Measurements from ENCODE around the gene HMGCL. TPM values are rescaled to one million over a fixed set of nuclear protein-coding genes. Genes with fewer than 3 reads are reported as not detected.
"Not testable (repeated sequence)": the region's sequence is repeated elsewhere in the genome, so short reads cannot be mapped to it uniquely, and the experiment has no call there.

HMGCL gene
- total RNA-seq, 1 donor from 2014 or later, result 30.7 TPM

- ChIA-PET CTCF (interaction anchor here (1.0 kb wide), 1 partner anchor 122 kb away, joined by 3 read pairs; no protein-coding TSS in a partner anchor), POLR2A (interaction anchor here (0.7 kb wide), 2 partner anchors 36 to 83 kb away, joined by 3 to 8 read pairs; no protein-coding TSS in a partner anchor)
- H3K4me3 Mint-ChIP-seq, result peak overlapping the region; percentile 16
Measured at GRCh38 chr1:23827717-23828116, 2.5 kb upstream of the HMGCL start.

GRCh38 chr1:23826590-23826989, 1.4 kb upstream of the HMGCL start:
- intact Hi-C loops (cut with micrococcal nuclease); CTCF ChIA-PET; DNase-seq; H3K9me3 Mint-ChIP-seq; ATAC-seq (ENCODE audit: low read depth); H3K27me3 Mint-ChIP-seq; H3K36me3 Mint-ChIP-seq (ENCODE audit: low read depth); H3K27ac Mint-ChIP-seq: not testable (repeated sequence)
- POLR2A ChIA-PET, result interaction anchor here (0.6 to 3.8 kb wide), 3 partner anchors 26 to 155 kb away, joined by 3 to 43 read pairs (median 27); partner anchors contain the start of gene GALE
- H3K4me1 Mint-ChIP-seq, result peaks cover 20% of the 10 kb centered on the region
- H3K4me3 Mint-ChIP-seq, result peak overlapping the region; percentile 96

More at GRCh38 chr1:23827717-23828116, 2.5 kb upstream of the HMGCL start:
- peaks cover 20% of the 10 kb centered on the region for H3K4me1 Mint-ChIP-seq
- DNase-seq, result no peak
- ATAC-seq (ENCODE audit: low read depth), result no peak
- H3K9me3 Mint-ChIP-seq, result no peaks in the 10 kb centered on the region
- peaks cover 5% of the 10 kb centered on the region for H3K36me3 Mint-ChIP-seq (ENCODE audit: low read depth)
- H3K27me3 Mint-ChIP-seq, result no peaks in the 10 kb centered on the region
- H3K27ac Mint-ChIP-seq, result no peak overlapping the region
- TF ChIP-seq CTCF (IDR thresholded peaks at IDR 0.05), result no peak
- intact Hi-C loops (cut with micrococcal nuclease), result no loop called here

DNA sequence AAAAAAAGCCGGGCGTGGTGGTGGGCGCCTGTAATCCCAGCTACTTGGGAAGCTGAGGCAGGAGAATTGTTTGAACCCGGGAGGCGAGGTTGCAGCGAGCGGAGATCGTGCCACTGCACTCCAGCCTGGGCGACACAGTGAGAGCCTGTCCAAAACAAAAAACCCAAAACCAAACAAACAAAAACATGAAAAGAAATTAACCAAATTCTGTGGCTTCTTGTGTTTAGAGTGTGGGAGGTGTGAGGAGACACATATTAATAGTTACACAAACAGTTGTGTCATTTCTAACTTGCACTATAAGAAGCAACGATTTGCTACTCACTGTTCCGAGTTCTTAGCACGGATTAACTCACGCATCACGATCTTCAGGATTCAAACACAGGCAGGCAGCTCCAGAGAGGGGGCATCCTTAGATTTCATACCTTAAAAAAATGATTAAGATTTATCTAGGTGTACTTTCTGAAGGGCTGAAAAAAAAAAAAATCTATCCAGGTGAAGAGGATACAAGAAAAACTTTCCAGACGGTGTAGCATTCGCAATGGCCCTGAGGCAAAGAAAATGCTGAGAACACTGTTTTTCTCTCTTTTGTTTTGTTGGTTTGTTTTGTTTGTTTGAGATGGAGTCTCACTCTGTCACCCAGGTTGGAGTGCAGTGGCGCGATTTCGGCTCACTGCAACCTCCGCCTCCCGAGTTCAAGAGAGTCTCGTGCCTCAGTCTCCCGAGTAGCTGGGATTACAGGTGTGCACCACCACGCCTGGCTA, 713 bp upstream of the HMGCL start:
- H3K27ac Mint-ChIP-seq, result peak overlapping the region; percentile 95
- CTCF ChIA-PET, result interaction anchor here (0.6 to 4.9 kb wide), 3 partner anchors 15 to 91 kb away, joined by 3 to 36 read pairs (median 6); no protein-coding TSS in a partner anchor
- H3K27me3 Mint-ChIP-seq, result no peaks in the 10 kb centered on the region
- H3K4me1 Mint-ChIP-seq, result peaks cover 20% of the 10 kb centered on the region
- POLR2A ChIA-PET, result interaction anchor here (0.6 to 3.8 kb wide), 30 partner anchors 9 to 1513 kb away, joined by 3 to 44 read pairs (median 5); partner anchors contain the start of genes CNR2, GALE, PITHD1 and PNRC2
- H3K36me3 Mint-ChIP-seq (ENCODE audit: low read depth), result peaks cover 5% of the 10 kb centered on the region
- intact Hi-C loops (cut with micrococcal nuclease), result loop anchor here (1.0 kb wide), 5 partner anchors 12 to 90 kb away; partner anchors contain the start of genes FUCA1 and GALE
- no peak for DNase-seq
- no peaks in the 10 kb centered on the region for H3K9me3 Mint-ChIP-seq
- H3K4me3 Mint-ChIP-seq, result peak overlapping the region; percentile 96
- peak; percentile 27 for ATAC-seq (ENCODE audit: low read depth)
- no peak for TF ChIP-seq CTCF (IDR thresholded peaks at IDR 0.05)

- Mint-ChIP-seq H3K4me1 (peaks cover 20% of the 10 kb centered on the region), H3K4me3 (peak overlapping the region; percentile 96), H3K27me3 (no peaks in the 10 kb centered on the region), H3K9me3 (no peaks in the 10 kb centered on the region), H3K27ac (peak overlapping the region; percentile 95), H3K36me3 (ENCODE audit: low read depth) (peaks cover 9% of the 10 kb centered on the region)
- DNase-seq (no peak), ATAC-seq (ENCODE audit: low read depth) (no peak)
- ChIA-PET POLR2A (interaction anchor here (0.6 to 3.8 kb wide), 19 partner anchors 8 to 135 kb away, joined by 3 to 44 read pairs (median 6); partner anchors contain the start of genes CNR2, GALE, LYPLA2 and PITHD1), CTCF (interaction anchor here (0.9 to 4.9 kb wide), 3 partner anchors 14 to 92 kb away, joined by 3 to 36 read pairs (median 6); no protein-coding TSS in a partner anchor)
- intact Hi-C loops (cut with micrococcal nuclease), result loop anchor here (1.0 kb wide), 5 partner anchors 13 to 92 kb away; partner anchors contain the start of genes FUCA1 and GALE
- no peak for TF ChIP-seq CTCF (IDR thresholded peaks at IDR 0.05)
Measured at GRCh38 chr1:23824711-23825075, 536 bp downstream of the HMGCL start.

- no peaks in the 10 kb centered on the region for H3K27me3 Mint-ChIP-seq
- peaks cover 9% of the 10 kb centered on the region for H3K36me3 Mint-ChIP-seq (ENCODE audit: low read depth)
- POLR2A ChIA-PET, result interaction anchor here (1.4 to 3.8 kb wide), 4 partner anchors 12 to 86 kb away, joined by 5 to 44 read pairs (median 35); partner anchors contain the start of genes GALE and LYPLA2
- CTCF ChIA-PET, result interaction anchor here (4.9 kb wide), 1 partner anchor 13 kb away, joined by 36 read pairs; no protein-coding TSS in a partner anchor
- DNase-seq (no peak), ATAC-seq (ENCODE audit: low read depth) (no peak)
- H3K9me3 Mint-ChIP-seq, result no peaks in the 10 kb centered on the region
- peak overlapping the region; percentile 12 for H3K27ac Mint-ChIP-seq
- intact Hi-C loops (cut with micrococcal nuclease), result no loop called here
- H3K4me1 Mint-ChIP-seq, result peaks cover 20% of the 10 kb centered on the region
- peak overlapping the region; percentile 96 for H3K4me3 Mint-ChIP-seq
- TF ChIP-seq CTCF (IDR thresholded peaks at IDR 0.05), result no peak
Measured at GRCh38 chr1:23823767-23824166, 1.5 kb downstream of the HMGCL start.
